IMR-90 (cell line): ENCODE measurements around the gene TNRC6B. TPM values are rescaled to one million over a fixed set of nuclear protein-coding genes. Genes with fewer than 3 reads are reported as not detected.

Experiments
- ATAC-seq: fragments of 200-7000 bp; cut with Tn5 transposase; 2 replicates; pipeline ENCODE4 v1.9.1; 2020; ENCODE audit warnings: low read depth, mild to moderate bottlenecking, moderate library complexity
- BruUV-seq: library from RNA; stranded (reverse); fragments of 400-500 nt; replicated peaks from 2 replicates; lab custom pipeline; 2021; lab: Mats Ljungman, UMichigan
- CTCF ChIA-PET: fragments of 300-600 bp; formaldehyde crosslinking; extraction: SDS; loops from one replicate; lab custom pipeline; 2021; ENCODE audit warnings: antibody characterized with exemption; lab: Yijun Ruan, JAX
- POLR2A ChIA-PET: fragments of 300-600 bp; sonication (Branson Sonifier 250); formaldehyde crosslinking; loops from one replicate; lab custom pipeline; 2022; ENCODE audit warnings: antibody characterized with exemption; ENCODE audit not compliant: unreplicated experiment; lab: Charles Lee
- DNase-seq: peaks from one replicate; pipeline ENCODE4 v3.0.0; 2013
- H2AFZ ChIP-seq: replicated peaks from 2 replicates; pipeline ENCODE3; 2013; ENCODE audit warnings: low read length, mild to moderate bottlenecking; ENCODE audit not compliant: poor library complexity
- H2AK5ac ChIP-seq: 2 replicates; pipeline ENCODE4 v1.6.1; 2013; ENCODE audit warnings: low read depth, low read length, inconsistent platforms
- H2AK9ac ChIP-seq: replicated peaks from 2 replicates; pipeline ENCODE3; 2013; ENCODE audit warnings: mild to moderate bottlenecking, low read depth, low read length, moderate library complexity; ENCODE audit not compliant: poor library complexity
- H2BK120ac ChIP-seq: 2 replicates; pipeline ENCODE4 v1.6.1; 2013; ENCODE audit warnings: low read depth, low read length, inconsistent platforms
- H2BK15ac ChIP-seq: 3 replicates; pipeline ENCODE4 v1.6.1; 2013; ENCODE audit warnings: low read depth, low read length, inconsistent platforms
- H2BK20ac ChIP-seq: 2 replicates; pipeline ENCODE4 v1.6.1; 2013; ENCODE audit warnings: low read depth, mild to moderate bottlenecking, inconsistent platforms, low read length, moderate library complexity
- H2BK5ac ChIP-seq: 2 replicates; pipeline ENCODE4 v1.6.1; 2013; ENCODE audit warnings: mild to moderate bottlenecking, low read depth, low read length, inconsistent platforms; ENCODE audit not compliant: poor library complexity, severe bottlenecking
- H3K14ac ChIP-seq: replicated peaks from 2 replicates; pipeline ENCODE4 v1.6.1; 2013; ENCODE audit warnings: low read depth, low read length, inconsistent platforms
- H3K18ac ChIP-seq: 2 replicates; pipeline ENCODE4 v1.6.1; 2013; ENCODE audit warnings: low read depth, low read length, control low read depth
- H3K23ac ChIP-seq: 2 replicates; pipeline ENCODE4 v1.6.1; 2013; ENCODE audit warnings: low read depth, low read length, inconsistent platforms
- H3K27ac ChIP-seq: 2 replicates; pipeline ENCODE4 v1.5.1; 2013; ENCODE audit warnings: mild to moderate bottlenecking, control low read depth, low read length; ENCODE audit not compliant: insufficient read depth
- H3K27me3 ChIP-seq: 2 replicates; pipeline ENCODE4 v1.6.1; 2013; ENCODE audit warnings: low read length; ENCODE audit not compliant: control insufficient read depth, insufficient read depth
- H3K36me3 ChIP-seq: 2 replicates; pipeline ENCODE4 v1.6.1; 2013; ENCODE audit warnings: low read length, mixed read lengths; ENCODE audit not compliant: control insufficient read depth, insufficient read depth
- H3K4ac ChIP-seq: 2 replicates; pipeline ENCODE4 v1.6.1; 2013; ENCODE audit warnings: low read depth, low read length, inconsistent platforms
- H3K4me1 ChIP-seq: 2 replicates; pipeline ENCODE4 v1.6.1; 2013; ENCODE audit warnings: low read length, mixed read lengths; ENCODE audit not compliant: control insufficient read depth, insufficient read depth
- H3K4me2 ChIP-seq: 2 replicates; pipeline ENCODE4 v1.6.1; 2013; ENCODE audit warnings: low read depth, mild to moderate bottlenecking, control low read depth, low read length, moderate library complexity
- H3K4me3 ChIP-seq: 2 replicates; pipeline ENCODE4 v1.5.1; 2013; ENCODE audit warnings: low read depth, mild to moderate bottlenecking, control low read depth, low read length, moderate library complexity; ENCODE audit not compliant: insufficient read depth
- H3K56ac ChIP-seq: 2 replicates; pipeline ENCODE4 v1.6.1; 2013; ENCODE audit warnings: low read length, inconsistent platforms; ENCODE audit not compliant: insufficient read depth; ENCODE audit errors: extremely low read depth
- H3K79me1 ChIP-seq, 2 experiments: 2 replicates each; pipeline ENCODE4 v1.6.1; 2013; ENCODE audit warnings: low read length in 2 of 2, inconsistent platforms in 1 of 2, low read depth in 1 of 2
- H3K9ac ChIP-seq: 2 replicates; pipeline ENCODE4 v1.6.1; 2013; ENCODE audit warnings: low read depth, low read length, control low read depth
- H3K9me1 ChIP-seq: 2 replicates; pipeline ENCODE4 v1.6.1; 2013; ENCODE audit warnings: low read length, inconsistent platforms; ENCODE audit not compliant: insufficient read depth
- H3K9me3 ChIP-seq: 2 replicates; pipeline ENCODE4 v1.6.1; 2013; ENCODE audit warnings: low read length; ENCODE audit not compliant: control insufficient read depth, insufficient read depth
- H4K20me1 ChIP-seq: 2 replicates; pipeline ENCODE4 v1.6.1; 2013; ENCODE audit warnings: low read length, inconsistent platforms; ENCODE audit not compliant: insufficient read depth
- H4K5ac ChIP-seq: 2 replicates; pipeline ENCODE4 v1.6.1; 2013; ENCODE audit warnings: mild to moderate bottlenecking, low read depth, low read length, control low read depth
- H4K8ac ChIP-seq, 2 experiments: 2 replicates each; pipeline ENCODE4 v1.6.1; 2013; ENCODE audit warnings: low read depth in 2 of 2, low read length in 2 of 2, control low read depth in 1 of 2, inconsistent platforms in 1 of 2
- H4K91ac ChIP-seq: 2 replicates; pipeline ENCODE4 v1.6.1; 2013; ENCODE audit warnings: low read depth, low read length, inconsistent platforms; ENCODE audit not compliant: insufficient read depth
- BHLHE40 ChIP-seq: fragments of 150-350 bp; IDR thresholded peaks from 2 replicates; pipeline ENCODE4 v1.6.1; 2016; ENCODE audit warnings: mild to moderate bottlenecking, low read depth, low read length
- CEBPB ChIP-seq: IDR thresholded peaks from 2 replicates; pipeline ENCODE4 v1.6.1; 2012; ENCODE audit warnings: low read depth, low read length, improper control_type of control experiment
- CHD1 ChIP-seq: IDR thresholded peaks from 2 replicates; pipeline ENCODE4 v1.6.1; 2012; ENCODE audit warnings: low read depth, low read length, improper control_type of control experiment
- ELK1 ChIP-seq: fragments of 150-350 bp; IDR thresholded peaks from 2 replicates; pipeline ENCODE4 v1.6.1; 2016; ENCODE audit warnings: low read depth, mild to moderate bottlenecking, low read length, moderate library complexity, borderline replicate concordance
- FOS ChIP-seq: fragments of 150-350 bp; IDR thresholded peaks from 2 replicates; pipeline ENCODE4 v1.6.1; 2016; ENCODE audit warnings: low read depth, low read length
- MAFK ChIP-seq: IDR thresholded peaks from 2 replicates; pipeline ENCODE4 v1.6.1; 2012; ENCODE audit warnings: low read depth, low read length, improper control_type of control experiment
- MAZ ChIP-seq: IDR thresholded peaks from 2 replicates; pipeline ENCODE4 v1.6.1; 2012; ENCODE audit warnings: low read depth, mild to moderate bottlenecking, low read length, improper control_type of control experiment, moderate library complexity, borderline replicate concordance
- MXI1 ChIP-seq: IDR thresholded peaks from 2 replicates; pipeline ENCODE4 v1.6.1; 2012; ENCODE audit warnings: low read depth, mild to moderate bottlenecking, low read length, moderate library complexity, borderline replicate concordance
- NFE2L2 ChIP-seq: fragments of 150-350 bp; IDR thresholded peaks from 2 replicates; pipeline ENCODE4 v1.6.1; 2016; ENCODE audit warnings: low read depth, mild to moderate bottlenecking, low read length
- POLR2A ChIP-seq: IDR thresholded peaks from 2 replicates; pipeline ENCODE4 v1.6.1; 2012; ENCODE audit warnings: mild to moderate bottlenecking, low read depth, low read length
- RAD21 ChIP-seq: IDR thresholded peaks from 2 replicates; pipeline ENCODE4 v1.6.1; 2012; ENCODE audit warnings: low read length, improper control_type of control experiment
- RCOR1 ChIP-seq: IDR thresholded peaks from 2 replicates; pipeline ENCODE4 v1.6.1; 2012; ENCODE audit warnings: mild to moderate bottlenecking, low read length, improper control_type of control experiment; ENCODE audit not compliant: insufficient replicate concordance
- RFX5 ChIP-seq: IDR thresholded peaks from 2 replicates; pipeline ENCODE4 v1.8.0; 2012; ENCODE audit warnings: low read depth, mild to moderate bottlenecking, low read length, moderate library complexity
- SMC3 ChIP-seq: fragments of 150-350 bp; IDR thresholded peaks from 2 replicates; pipeline ENCODE4 v1.6.1; 2016; ENCODE audit warnings: low read depth, mild to moderate bottlenecking, antibody characterized with exemption, low read length, moderate library complexity
- USF2 ChIP-seq: fragments of 150-350 bp; IDR thresholded peaks from 2 replicates; pipeline ENCODE4 v1.6.1; 2017; ENCODE audit warnings: mild to moderate bottlenecking, antibody characterized with exemption, low read length, low read depth
- WGBS, 2 experiments: methylation state at CpG; one replicate each; pipeline versions ENCODE4 v1.1.5 to v1.1.7; 2013; ENCODE audit warnings: missing lambda C conversion rate in 2 of 2; ENCODE audit not compliant: insufficient read length in 1 of 2; ENCODE audit errors: extremely low coverage in 2 of 2; 5-methylcytosine and 5-hydroxymethylcytosine counted together
- dilution Hi-C: fragments of 300-500 bp; cut with HindIII; formaldehyde crosslinking; loops from one replicate; pipeline ENCODE4 v1.14.3; 2018; ENCODE audit warnings: low sequenced_read_pairs; ENCODE audit not compliant: unreplicated experiment
- in situ Hi-C: fragments of 300-500 bp; cut with MboI; formaldehyde crosslinking; loops from 3 replicates; pipeline ENCODE4 v1.14.3; 2019; ENCODE audit warnings: low sequenced_read_pairs, inconsistent platforms, mixed read lengths
- intact Hi-C: fragments of 100-400 bp; cut with micrococcal nuclease; formaldehyde crosslinking; loops from 2 replicates; pipeline ENCODE4 v1.10.0; 2022
- polyA plus RNA-seq, 3 experiments: library from polyadenylated mRNA; depleted of rRNA; stranded (reverse); fragments of >200 nt; gene quantifications; 2 replicates each; pipeline ENCODE4 v1.2.3, GENCODE V29; 2012; ENCODE audit warnings: low replicate concordance in 1 of 3
- total RNA-seq: library from RNA; depleted of rRNA; stranded (reverse); fragments of >200 nt; gene quantifications from 2 replicates; pipeline ENCODE4 v1.2.3, GENCODE V29; 2012
- TF ChIP-seq, protein P1 (sequence below): conservative IDR thresholded peaks from 2 replicates; pipeline ENCODE4 v1.5.1; 2012; ENCODE audit warnings: mild to moderate bottlenecking, low read depth, low read length, improper control_type of control experiment

Gene TNRC6B
- total and polyA plus RNA-seq, 2 of the 4 experiments (the other 2 are of a cell fraction): 3.9 to 17.0 TPM

- CTCF ChIA-PET: no interaction called here
- BruUV-seq: no TSS peak
- DNase-seq: no peak
Measured at GRCh38 chr22:40368016-40368415, 190.3 kb downstream of the TNRC6B start.

More at GRCh38 chr22:40368016-40368415, 190.3 kb downstream of the TNRC6B start:
- no peak overlapping the region for H4K91ac ChIP-seq
- intact Hi-C loops (no loop called here), dilution Hi-C loops (no loop called here), in situ Hi-C loops (no loop called here)
- ATAC-seq: no peak
- peaks cover 3% of the 10 kb centered on the region; the same call in 1 of the 2 replicates for H4K20me1 ChIP-seq
- peaks cover 33% of the 10 kb centered on the region for H3K36me3 ChIP-seq
- no peak overlapping the region for H3K18ac ChIP-seq
- H3K4ac ChIP-seq: no peak overlapping the region
- no peak overlapping the region for H4K5ac ChIP-seq
- H3K27ac ChIP-seq: no peak overlapping the region
- no peak overlapping the region for H3K4me2 ChIP-seq
- peaks cover 11 to 26% of the 10 kb centered on the region in 2 experiments for H3K79me1 ChIP-seq
- H2AFZ ChIP-seq: no peak overlapping the region
- peaks cover 11% of the 10 kb centered on the region for H3K9me1 ChIP-seq
- H3K9ac ChIP-seq: no peak overlapping the region
- no peak overlapping the region for H3K4me3 ChIP-seq
- no peak overlapping the region for H2BK15ac ChIP-seq
- POLR2A ChIA-PET: no interaction called here
- no peak overlapping the region for H4K8ac ChIP-seq
- H3K23ac ChIP-seq: no peak overlapping the region
- H2AK5ac ChIP-seq: no peak overlapping the region
- no peak overlapping the region for H2BK20ac ChIP-seq
- no peak overlapping the region for H2AK9ac ChIP-seq
- no peak overlapping the region for H3K56ac ChIP-seq
- WGBS, 2 experiments: 100% methylated on average over 4 of the region's 6 CpGs; no CpG with 5 or more reads in 1 of the 2 experiments
- no peaks in the 10 kb centered on the region for H3K27me3 ChIP-seq
- no peak overlapping the region for H3K14ac ChIP-seq
- H3K9me3 ChIP-seq: no peaks in the 10 kb centered on the region
- H3K4me1 ChIP-seq: no peaks in the 10 kb centered on the region
- H2BK5ac ChIP-seq: no peak overlapping the region
- TF ChIP-seq RFX5 (no peak), CEBPB (no peak), USF2 (no peak), SMC3 (no peak), RCOR1 (no peak), CHD1 (no peak), MAFK (no peak), NFE2L2 (no peak), MAZ (no peak), POLR2A (no peak), MXI1 (no peak), ELK1 (no peak), RAD21 (no peak), BHLHE40 (no peak), FOS (no peak)
- TF ChIP-seq, protein P1, sequence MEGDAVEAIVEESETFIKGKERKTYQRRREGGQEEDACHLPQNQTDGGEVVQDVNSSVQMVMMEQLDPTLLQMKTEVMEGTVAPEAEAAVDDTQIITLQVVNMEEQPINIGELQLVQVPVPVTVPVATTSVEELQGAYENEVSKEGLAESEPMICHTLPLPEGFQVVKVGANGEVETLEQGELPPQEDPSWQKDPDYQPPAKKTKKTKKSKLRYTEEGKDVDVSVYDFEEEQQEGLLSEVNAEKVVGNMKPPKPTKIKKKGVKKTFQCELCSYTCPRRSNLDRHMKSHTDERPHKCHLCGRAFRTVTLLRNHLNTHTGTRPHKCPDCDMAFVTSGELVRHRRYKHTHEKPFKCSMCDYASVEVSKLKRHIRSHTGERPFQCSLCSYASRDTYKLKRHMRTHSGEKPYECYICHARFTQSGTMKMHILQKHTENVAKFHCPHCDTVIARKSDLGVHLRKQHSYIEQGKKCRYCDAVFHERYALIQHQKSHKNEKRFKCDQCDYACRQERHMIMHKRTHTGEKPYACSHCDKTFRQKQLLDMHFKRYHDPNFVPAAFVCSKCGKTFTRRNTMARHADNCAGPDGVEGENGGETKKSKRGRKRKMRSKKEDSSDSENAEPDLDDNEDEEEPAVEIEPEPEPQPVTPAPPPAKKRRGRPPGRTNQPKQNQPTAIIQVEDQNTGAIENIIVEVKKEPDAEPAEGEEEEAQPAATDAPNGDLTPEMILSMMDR: no peak
- H2BK120ac ChIP-seq: no peak overlapping the region
